Fibroblast of peridontal ligament (primary cell): ENCODE data around the gene PLEKHA7.
"Not testable (repeated sequence)": the region's sequence is repeated elsewhere in the genome, so short reads cannot be mapped to it uniquely, and the experiment has no call there.

ENCODE experiments used
- DNase-seq: peaks from one replicate; pipeline ENCODE4 v3.0.0-alpha.2; 2010; ENCODE audit errors: extremely low read depth

The PLEKHA7 gene

GRCh38 chr11:17014321-17014832, at the start of gene PLEKHA7:
TSS of gene PLEKHA7 (minus strand) at chr11:17014414. CDS start at chr11:17014401, 13 bp downstream.
- no peak for DNase-seq

- DNase-seq = peak; percentile 33
Observed at GRCh38 chr11:17063171-17064002, 49.2 kb upstream of the PLEKHA7 start.

- DNase-seq = not testable (repeated sequence)
Observed at GRCh38 chr11:17051146-17051545, 36.9 kb upstream of the PLEKHA7 start.

GRCh38 chr11:17048491-17048890, 34.3 kb upstream of the PLEKHA7 start:
- not testable (repeated sequence) for DNase-seq

- DNase-seq = no peak
Observed at GRCh38 chr11:17046690-17047089, 32.5 kb upstream of the PLEKHA7 start.

GRCh38 chr11:17036666-17037658, 22.7 kb upstream of the PLEKHA7 start:
- no peak for DNase-seq

- not testable (repeated sequence) for DNase-seq
Observed at GRCh38 chr11:17034027-17034426, 19.8 kb upstream of the PLEKHA7 start.

GRCh38 chr11:17026487-17027082, 12.4 kb upstream of the PLEKHA7 start:
- no peak for DNase-seq

GRCh38 chr11:17024924-17025323, 10.7 kb upstream of the PLEKHA7 start:
- DNase-seq = no peak

GRCh38 chr11:17021511-17021910, 7.3 kb upstream of the PLEKHA7 start:
- DNase-seq = no peak

GRCh38 chr11:17020831-17021230, 6.6 kb upstream of the PLEKHA7 start:
- DNase-seq = no peak

GRCh38 chr11:17019232-17019631, 5.0 kb upstream of the PLEKHA7 start:
- DNase-seq = no peak

- no peak for DNase-seq
Observed at GRCh38 chr11:17015627-17016126, 1.5 kb upstream of the PLEKHA7 start.

GRCh38 chr11:17014833-17015626, 816 bp upstream of the PLEKHA7 start:
- no peak for DNase-seq

- no peak for DNase-seq
Observed at GRCh38 chr11:17013548-17014320, 480 bp downstream of the PLEKHA7 start.

- DNase-seq = peak; percentile 10
Observed at GRCh38 chr11:17012712-17013547, 1.3 kb downstream of the PLEKHA7 start.

GRCh38 chr11:17012179-17012578, 2.0 kb downstream of the PLEKHA7 start:
- DNase-seq = no peak

- DNase-seq = no peak
Observed at GRCh38 chr11:17010851-17011420, 3.3 kb downstream of the PLEKHA7 start.

GRCh38 chr11:17008099-17008498, 6.1 kb downstream of the PLEKHA7 start:
- no peak for DNase-seq
